Measurements from ENCODE around the gene SLC25A46. TPM values are rescaled to one million over a fixed set of nuclear protein-coding genes. Genes with fewer than 3 reads are reported as not detected.

The SLC25A46 gene
- polyA plus RNA-seq, 3 donors, result 11.2 to 24.1 (median 17.7) TPM

Other genes starting within 250 kb of the SLC25A46 start
- 1 to 10 TPM in 1 of 3 donors, under 1 TPM in 1, not detected in 1; 0.97 to 1.2 TPM for gene TMEM232, start 12.3 kb upstream of the SLC25A46 start, polyA plus RNA-seq

Data from adipose tissue (tissue), 3 donors.